Epithelial cell of proximal tubule (primary cell): ENCODE data around the gene HP1BP3. TPM values are rescaled to one million over a fixed set of nuclear protein-coding genes. Genes with fewer than 3 reads are reported as not detected.
A peak's percentile ranks its signal among the peaks of the same experiment; 100 is the strongest.
"Not testable (repeated sequence)": the region's sequence is repeated elsewhere in the genome, so short reads cannot be mapped to it uniquely, and the experiment has no call there.

Experiments used
- DNase-seq: peaks from one replicate; pipeline ENCODE4 v3.0.0-alpha.2; 2011; ENCODE audit warnings: low read depth
- H3K4me3 ChIP-seq: 2 replicates; pipeline ENCODE4 v1.5.1; 2011; ENCODE audit warnings: low read depth, mild to moderate bottlenecking, low read length
- CTCF ChIP-seq: conservative IDR thresholded peaks from 2 replicates; pipeline ENCODE4 v1.5.1; 2012; ENCODE audit warnings: low read depth, mild to moderate bottlenecking, low read length
- total RNA-seq: library from RNA; depleted of rRNA; stranded (reverse); fragments of >200 nt; gene quantifications from 2 replicates; pipeline ENCODE4 v1.2.3, GENCODE V29; 2015

Gene HP1BP3
- total RNA-seq, 1 donor from 2014 or later = 142 TPM

GRCh38 chr1:20792196-20792595 is 5.1 kb upstream of the HP1BP3 start:
- no peak for TF ChIP-seq CTCF
- H3K4me3 ChIP-seq = no peak overlapping the region
- no peak for DNase-seq

GRCh38 chr1:20790785-20791184 is 3.7 kb upstream of the HP1BP3 start:
- no peak overlapping the region for H3K4me3 ChIP-seq
- DNase-seq = no peak
- no peak for TF ChIP-seq CTCF

GRCh38 chr1:20789598-20789997 is 2.5 kb upstream of the HP1BP3 start:
- H3K4me3 ChIP-seq, DNase-seq: not testable (repeated sequence)

GRCh38 chr1:20787840-20788795 is 1.0 kb upstream of the HP1BP3 start:
- TF ChIP-seq CTCF = no peak
- DNase-seq = peak; percentile 37

GRCh38 chr1:20786253-20787028 is 666 bp downstream of the HP1BP3 start:
- no peak for TF ChIP-seq CTCF
- DNase-seq = no peak
- H3K4me3 ChIP-seq = peak overlapping the region; percentile 95

More at GRCh38 chr1:20787840-20788795, 1.0 kb upstream of the HP1BP3 start:
- H3K4me3 ChIP-seq = peak overlapping the region; percentile 95

- TF ChIP-seq CTCF = no peak
- H3K4me3 ChIP-seq = peak overlapping the region; percentile 95
- no peak for DNase-seq
Observed at GRCh38 chr1:20785907-20786252, 1.2 kb downstream of the HP1BP3 start.

- no peak for TF ChIP-seq CTCF
Observed at GRCh38 chr1:20775700-20776099, 11.4 kb downstream of the HP1BP3 start.

More at GRCh38 chr1:20775700-20776099, 11.4 kb downstream of the HP1BP3 start:
- H3K4me3 ChIP-seq = no peak overlapping the region
- no peak for DNase-seq
